Mucosa of descending colon (tissue), 3 donors: ENCODE results near the gene KAZN. TPM values are rescaled to one million over a fixed set of nuclear protein-coding genes. Genes with fewer than 3 reads are reported as not detected.

ENCODE experiments used
- ATAC-seq: fragments of 200-7000 bp; cut with Tn5 transposase; one replicate; pipeline ENCODE4 v1.9.1; 2020; ENCODE audit warnings: mild to moderate bottlenecking, moderate library complexity
- DNase-seq, 3 donors: peaks; one replicate each; pipeline ENCODE4 v3.0.0-alpha.2; 2020
- H3K36me3 ChIP-seq: fragments of 200-600 bp; one replicate; pipeline ENCODE4 v1.8.0; 2021; ENCODE audit warnings: low read depth, mild to moderate bottlenecking
- H3K4me1 ChIP-seq: fragments of 200-600 bp; one replicate; pipeline ENCODE4 v1.8.0; 2021; ENCODE audit warnings: low read depth, mild to moderate bottlenecking
- H3K4me3 ChIP-seq: fragments of 200-600 bp; one replicate; pipeline ENCODE4 v1.8.0; 2021; ENCODE audit warnings: mild to moderate bottlenecking
- H3K9me3 ChIP-seq: fragments of 200-600 bp; one replicate; pipeline ENCODE4 v1.8.0; 2021; ENCODE audit warnings: mild to moderate bottlenecking
- CTCF ChIP-seq: fragments of 200-600 bp; IDR thresholded peaks from one replicate; pipeline ENCODE4 v1.8.0; 2022; ENCODE audit warnings: antibody characterized with exemption, mild to moderate bottlenecking
- intact Hi-C, 2 donors: fragments of 100-400 bp; cut with DNase I in 1 of 2; cut with micrococcal nuclease in 1 of 2; formaldehyde crosslinking; loops; one replicate each; pipeline versions ENCODE4 v1.11.0 to v1.11.1; 2022; cut with DNase I, micrococcal nuclease
- total RNA-seq, 3 donors: library from RNA; stranded (reverse); fragmentation: NEBNext Ultra II Directional in 2 of 3; extraction: Animal tissue kit (Norgen Biotek cat#: 25700) in 2 of 3; gene quantifications; one replicate each; pipeline versions ENCODE4 v1.2.1 to v1.2.4, GENCODE V29; 2021 to 2023
- donor health status: DM: no; HTN: no; CAD: no; lungs with moderate emphysema.
- donor health status: DM: no; HTN: no; CAD: no.
- donor health status: DM: no; HTN: yes; CAD: no.

The KAZN gene
- total RNA-seq, 3 donors from 2014 or later: 9.7 to 21.9 (median 15.8) TPM

- DNase-seq: no peak
- no peaks in the 10 kb centered on the region for H3K4me1 ChIP-seq
- no peak for ATAC-seq
- no peak for TF ChIP-seq CTCF
- H3K36me3 ChIP-seq: no peaks in the 10 kb centered on the region
- no peak overlapping the region for H3K4me3 ChIP-seq
- no peaks in the 10 kb centered on the region for H3K9me3 ChIP-seq
- intact Hi-C loops: no loop called here
Observed at GRCh38 chr1:14994841-14995437, 396.5 kb downstream of the KAZN start.

GRCh38 chr1:14996133-14997050 lies 397.9 kb downstream of the KAZN start:
- H3K4me3 ChIP-seq: no peak overlapping the region
- DNase-seq: no peak
- H3K36me3 ChIP-seq: no peaks in the 10 kb centered on the region
- intact Hi-C loops: no loop called here
- H3K4me1 ChIP-seq: no peaks in the 10 kb centered on the region
- H3K9me3 ChIP-seq: no peaks in the 10 kb centered on the region
- no peak for ATAC-seq
- no peak for TF ChIP-seq CTCF

DNA sequence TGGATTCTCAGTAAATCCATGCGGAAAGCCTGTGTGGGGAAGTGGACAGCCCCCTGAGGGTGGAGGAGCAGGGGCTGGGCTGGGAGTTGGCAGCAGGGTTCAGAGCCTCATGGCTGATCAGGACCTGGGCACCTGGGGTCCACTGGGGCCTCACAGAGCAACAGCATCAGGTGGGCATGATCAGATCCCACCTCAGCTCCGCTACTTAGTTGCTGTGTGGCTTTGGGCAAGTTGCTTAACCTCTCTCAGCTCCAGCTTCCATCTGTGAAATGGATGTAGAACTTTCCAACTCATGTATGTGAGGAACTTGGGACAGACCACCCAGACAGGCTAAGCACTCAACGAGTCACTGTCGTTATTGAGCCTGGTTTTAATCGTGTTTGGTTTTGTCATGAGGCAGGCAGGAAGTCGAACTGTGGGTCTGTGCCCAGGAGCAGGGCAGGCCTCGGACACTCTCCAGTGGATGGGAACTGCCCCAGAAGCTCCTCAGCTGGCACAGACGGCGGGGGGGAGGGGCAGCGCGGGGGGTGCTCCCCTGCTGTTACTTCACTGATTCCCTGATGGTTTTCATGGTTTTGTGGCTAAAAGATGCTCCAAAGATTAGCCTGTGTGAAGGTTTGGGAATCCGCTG lies 399.3 kb downstream of the KAZN start:
- intact Hi-C loops: no loop called here
- DNase-seq (no peak), ATAC-seq (no peak)
- Histone ChIP-seq H3K9me3 (no peaks in the 10 kb centered on the region), H3K4me1 (no peaks in the 10 kb centered on the region), H3K36me3 (no peaks in the 10 kb centered on the region), H3K4me3 (no peak overlapping the region)
- TF ChIP-seq CTCF: no peak

- DNase-seq (no peak), ATAC-seq (no peak)
- no peak overlapping the region for H3K4me3 ChIP-seq
- H3K9me3 ChIP-seq: no peaks in the 10 kb centered on the region
- no peaks in the 10 kb centered on the region for H3K36me3 ChIP-seq
- intact Hi-C loops: no loop called here
- no peaks in the 10 kb centered on the region for H3K4me1 ChIP-seq
- TF ChIP-seq CTCF: no peak
Observed at GRCh38 chr1:14999441-14999840, 401.0 kb downstream of the KAZN start.

DNA sequence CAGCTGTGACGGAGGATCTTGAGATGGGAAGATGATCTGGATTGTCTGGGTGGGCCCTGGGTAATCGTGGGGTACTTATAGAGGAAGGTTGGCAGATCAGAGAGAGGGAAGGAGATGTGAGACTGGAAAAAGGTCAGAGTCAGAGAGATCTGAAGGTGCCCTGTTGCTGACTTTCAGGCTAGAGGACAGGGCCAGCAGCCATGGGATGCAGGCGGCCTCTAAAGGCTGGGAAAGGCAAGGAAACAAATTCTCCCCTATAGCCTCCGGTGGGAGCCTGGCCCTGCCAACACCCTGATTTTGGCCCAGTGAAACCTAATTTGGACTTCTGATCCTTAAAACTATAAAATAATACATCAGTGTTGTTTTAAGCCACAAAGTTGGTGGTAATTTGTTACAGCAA lies 401.5 kb downstream of the KAZN start:
- TF ChIP-seq CTCF: no peak
- intact Hi-C loops: no loop called here
- ATAC-seq (no peak), DNase-seq (no peak)
- no peaks in the 10 kb centered on the region for H3K4me1 ChIP-seq
- no peaks in the 10 kb centered on the region for H3K36me3 ChIP-seq
- no peak overlapping the region for H3K4me3 ChIP-seq
- H3K9me3 ChIP-seq: no peaks in the 10 kb centered on the region
